Activated CD8-positive, alpha-beta memory T cell treated with anti-CD3 and anti-CD28 coated beads for 1 hour (primary cell): ENCODE results near the gene AIG1.

ENCODE experiments used
- DNase-seq, 2 donors: peaks; one replicate each; pipeline ENCODE4 v3.0.0-alpha.2; 2020; ENCODE audit warnings: low read depth in 1 of 2; ENCODE audit errors: extremely low read depth in 1 of 2

The AIG1 gene

GRCh38 chr6:143261899-143262436 is 201.3 kb downstream of the AIG1 start:
- DNase-seq, result no peak

GRCh38 chr6:143262859-143263258 is 202.2 kb downstream of the AIG1 start:
- no peak for DNase-seq

DNA sequence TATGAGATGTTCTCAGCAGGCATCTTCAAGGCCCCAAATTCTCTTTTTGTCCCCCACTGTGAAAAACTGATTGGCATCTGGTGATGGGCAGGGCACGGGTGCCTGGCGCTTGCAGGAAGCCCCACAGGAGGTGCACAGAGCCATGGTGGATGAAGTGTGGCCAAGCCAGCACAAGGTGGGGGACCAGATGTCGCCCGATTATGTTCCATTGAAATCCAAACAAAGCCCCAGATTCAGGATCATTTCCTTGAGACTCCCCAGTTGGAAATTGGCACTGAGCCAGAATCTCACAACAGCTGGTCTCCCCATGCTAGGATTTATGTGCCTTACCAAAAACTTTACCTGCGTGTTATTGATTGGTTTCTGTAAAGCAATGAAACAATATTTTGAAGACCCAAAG is 203.7 kb downstream of the AIG1 start:
- no peak for DNase-seq

GRCh38 chr6:143264986-143265764 is 204.5 kb downstream of the AIG1 start:
- no peak for DNase-seq

GRCh38 chr6:143267760-143268159 is 207.1 kb downstream of the AIG1 start:
- DNase-seq, result no peak

GRCh38 chr6:143268439-143268838 is 207.8 kb downstream of the AIG1 start:
- no peak for DNase-seq

- no peak for DNase-seq
Measured at GRCh38 chr6:143270026-143270425, 209.3 kb downstream of the AIG1 start.

GRCh38 chr6:143271024-143271423 is 210.3 kb downstream of the AIG1 start:
- DNase-seq, result no peak

- no peak for DNase-seq
Measured at GRCh38 chr6:143276436-143276835, 215.7 kb downstream of the AIG1 start.

GRCh38 chr6:143279385-143279784 is 218.7 kb downstream of the AIG1 start:
- no peak for DNase-seq

DNA sequence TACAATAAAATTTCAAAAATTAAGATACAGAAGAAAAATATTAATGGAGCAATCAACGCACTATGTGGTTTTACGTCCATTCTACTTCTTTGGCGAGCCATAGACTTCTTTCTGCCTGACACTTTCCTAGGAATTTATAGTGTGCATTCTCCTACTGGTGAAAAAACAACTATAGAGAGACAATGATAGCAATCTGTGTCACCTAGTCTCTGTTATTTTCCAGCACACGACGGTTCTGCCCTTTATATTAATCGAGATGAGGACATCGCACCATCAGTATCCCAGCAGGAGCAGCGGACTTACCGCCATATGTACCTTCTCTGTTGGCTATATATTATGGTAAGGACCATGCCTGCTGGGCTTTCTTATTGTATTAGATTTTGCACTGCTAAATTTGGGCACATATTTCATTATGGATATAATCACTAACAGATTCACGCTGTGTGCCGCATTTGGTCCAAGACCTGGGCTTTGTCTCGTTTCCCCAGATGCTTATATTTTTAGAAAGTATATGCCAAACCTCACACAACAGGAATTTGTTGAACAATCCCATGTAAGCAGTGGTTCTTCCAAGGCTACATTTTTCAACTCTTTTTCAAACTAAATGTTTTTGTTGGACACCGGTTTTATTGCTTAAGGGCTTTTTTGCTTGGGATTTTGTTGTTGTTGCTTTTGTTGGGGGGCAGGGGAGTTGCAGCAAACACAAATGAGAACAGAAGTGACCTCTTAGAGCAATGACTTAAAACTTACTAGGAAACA is 223.4 kb downstream of the AIG1 start:
- no peak for DNase-seq

DNA sequence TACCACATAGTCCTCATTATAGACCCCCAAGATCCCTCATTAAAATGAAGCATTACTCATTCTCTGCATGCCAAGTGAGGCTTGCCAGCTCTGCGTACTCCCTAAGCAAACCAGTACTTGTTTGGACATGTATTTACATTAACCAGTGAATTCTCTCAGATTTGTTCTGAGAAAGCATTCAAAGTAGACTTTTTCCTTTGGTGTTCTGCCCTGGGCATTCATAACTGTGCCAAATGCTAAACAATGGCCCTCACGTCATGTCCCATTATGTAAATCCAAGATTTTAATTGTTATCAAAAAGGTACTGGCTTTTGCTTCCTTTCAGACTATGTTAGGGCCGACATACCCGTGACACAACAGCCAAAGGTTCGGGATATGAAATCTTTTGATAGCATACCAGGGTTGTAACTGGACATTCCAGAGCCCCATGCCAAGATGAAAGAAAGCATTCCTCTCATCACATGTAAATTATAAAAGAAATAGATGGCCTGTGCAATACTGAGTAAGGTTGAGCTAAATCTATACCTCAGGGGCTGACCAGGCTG is 225.6 kb downstream of the AIG1 start:
- DNase-seq, result no peak

DNA sequence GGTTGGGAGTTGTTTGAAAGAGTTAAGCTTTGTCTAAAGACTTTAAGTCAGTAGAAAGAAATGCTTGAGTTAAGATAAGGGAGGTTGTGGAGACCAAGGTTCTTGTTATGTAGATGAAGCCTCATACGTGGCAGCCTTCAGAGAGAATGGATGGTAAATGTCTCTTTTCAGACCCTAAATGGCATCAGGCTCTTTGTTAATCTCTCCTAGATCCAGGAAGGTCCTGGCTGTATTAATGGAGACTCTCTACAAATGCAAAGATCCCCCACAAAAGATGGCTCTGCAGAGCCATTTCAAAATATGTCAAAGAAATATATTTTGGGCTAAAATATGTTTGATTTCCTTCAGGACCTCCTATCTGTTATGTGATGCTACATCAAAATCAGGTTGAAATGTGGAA is 228.2 kb downstream of the AIG1 start:
- no peak for DNase-seq

- no peak for DNase-seq
Measured at GRCh38 chr6:143290206-143290605, 229.5 kb downstream of the AIG1 start.

DNA sequence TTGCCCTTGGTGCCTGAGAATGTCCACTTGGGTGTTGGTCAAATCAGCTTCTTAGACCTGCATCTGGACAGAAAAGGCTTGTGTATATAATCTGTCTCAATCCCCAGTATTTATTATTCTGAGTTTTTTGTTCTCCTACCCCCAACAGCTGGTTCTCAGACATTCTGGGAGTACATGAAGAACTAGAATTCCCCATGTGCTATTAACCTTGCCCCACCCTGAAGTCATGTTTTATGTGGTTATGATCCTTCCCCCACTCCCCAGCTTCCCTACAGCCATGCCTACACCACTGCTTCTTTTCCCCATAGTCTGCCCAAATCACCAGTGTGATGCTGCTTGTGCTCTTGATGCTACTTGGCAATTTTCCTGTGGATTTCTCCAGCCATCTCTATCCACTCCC is 232.8 kb downstream of the AIG1 start:
- DNase-seq, result no peak

GRCh38 chr6:143294265-143294860 is 233.7 kb downstream of the AIG1 start:
- no peak for DNase-seq

GRCh38 chr6:143295932-143296331 is 235.2 kb downstream of the AIG1 start:
- DNase-seq, result no peak

- no peak for DNase-seq
Measured at GRCh38 chr6:143298071-143298470, 237.4 kb downstream of the AIG1 start.

- DNase-seq, result no peak
Measured at GRCh38 chr6:143299253-143300166, 238.8 kb downstream of the AIG1 start.

DNA sequence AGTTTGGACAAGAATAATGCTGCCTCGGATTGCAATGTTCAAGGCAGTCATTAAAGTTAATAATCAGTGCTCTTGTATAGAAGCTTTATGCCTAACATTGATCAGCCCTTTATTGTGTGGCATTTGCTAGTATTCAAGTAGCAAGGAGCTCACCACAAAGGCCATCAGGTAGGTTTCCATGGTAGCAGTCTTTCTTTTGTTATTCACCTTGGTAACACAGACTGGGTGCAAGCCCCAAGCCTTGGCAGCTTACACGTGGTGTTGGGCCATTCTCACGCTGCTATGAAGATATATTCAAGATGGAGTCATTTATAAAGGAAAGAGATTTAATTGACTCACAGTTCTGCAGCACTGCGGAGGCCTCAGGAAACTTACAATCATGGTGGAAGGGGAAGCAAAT is 240.5 kb downstream of the AIG1 start:
- DNase-seq, result no peak
